ENCODE results near the gene FAM184B.

Gene FAM184B

GRCh38 chr4:17771284-17771908 lies 10.0 kb downstream of the FAM184B start:
- no peak for DNase-seq

GRCh38 chr4:17770845-17771244 lies 10.6 kb downstream of the FAM184B start:
- no peak for DNase-seq

GRCh38 chr4:17769406-17770174 lies 11.8 kb downstream of the FAM184B start:
- no peak for DNase-seq

- DNase-seq: no peak
These were observed 14.5 kb downstream of the FAM184B start for GRCh38 chr4:17766826-17767458.

DNA sequence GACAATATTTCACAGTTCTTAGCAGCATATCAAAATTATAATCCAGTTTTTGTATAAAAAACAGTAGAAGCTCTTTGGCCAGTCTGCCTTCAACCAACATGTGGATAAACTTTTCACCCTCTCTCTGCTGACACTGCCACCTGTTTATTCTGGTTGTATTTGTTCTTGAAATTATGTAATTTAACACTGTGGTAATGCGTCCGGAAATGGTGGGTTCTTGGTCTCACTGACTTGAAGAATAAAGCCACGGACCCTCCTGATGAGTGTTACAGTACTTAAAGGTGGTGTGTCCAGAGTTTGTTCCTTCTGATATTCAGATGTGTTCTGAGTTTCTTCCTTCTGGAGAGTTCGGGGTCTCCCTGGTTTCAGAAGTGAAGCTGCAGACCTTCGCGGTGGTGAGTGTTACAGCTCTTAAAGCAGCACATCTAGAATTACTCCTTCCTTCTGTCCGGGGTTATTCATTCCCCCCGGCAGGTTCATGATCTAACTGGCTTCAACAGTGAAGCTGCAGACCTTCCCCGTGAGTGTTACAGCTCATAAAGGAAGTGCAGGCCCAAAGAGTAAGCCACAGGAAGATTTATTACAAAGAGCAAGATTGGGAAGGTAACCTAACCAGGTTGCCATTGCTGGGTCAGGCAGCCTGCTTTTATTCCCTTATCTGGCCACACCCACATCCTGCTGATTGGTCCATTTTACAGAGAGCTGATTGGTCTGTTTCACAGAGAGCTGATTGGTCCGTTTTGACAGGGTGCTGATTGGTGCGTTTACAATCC lies 15.7 kb downstream of the FAM184B start:
- no peak for DNase-seq

DNA sequence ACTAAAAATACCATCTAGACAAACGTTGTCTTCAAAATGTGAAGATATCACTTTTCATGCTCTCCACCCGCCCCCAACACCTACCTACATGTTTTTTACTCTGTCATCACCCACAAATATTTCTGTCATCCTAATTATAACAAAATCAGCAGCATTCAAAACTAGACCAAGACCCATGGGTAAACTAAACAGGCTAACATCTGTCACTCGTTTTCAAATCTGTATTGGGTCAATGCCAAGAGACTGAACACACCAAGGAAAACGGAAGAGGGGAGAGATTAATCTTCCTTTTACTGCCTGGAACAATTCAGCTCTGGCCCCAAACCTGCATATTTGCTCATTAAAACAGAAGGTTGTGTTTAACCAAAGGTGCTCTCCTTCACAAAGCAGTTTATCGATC lies 17.5 kb downstream of the FAM184B start:
- no peak for DNase-seq

- DNase-seq: no peak
These were observed 18.0 kb downstream of the FAM184B start for GRCh38 chr4:17763416-17763815.

DNA sequence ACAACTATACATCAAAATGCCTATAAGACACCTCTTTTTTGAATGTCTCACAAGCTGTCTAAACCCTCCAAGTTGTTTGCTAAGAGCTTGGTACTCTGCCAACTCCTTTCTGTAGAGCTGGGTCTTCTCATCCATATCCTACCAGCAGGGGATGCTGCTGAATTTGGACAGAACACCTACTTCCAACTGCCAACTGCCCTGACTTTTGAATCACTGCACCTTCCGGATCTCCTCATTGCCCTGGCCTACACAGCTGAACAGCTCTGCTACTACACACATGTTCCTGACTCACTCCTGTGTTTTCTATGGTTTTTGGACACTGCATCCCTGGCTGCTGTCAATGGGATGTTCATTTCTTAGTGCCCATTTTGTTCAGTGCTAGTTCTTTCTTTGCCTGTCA lies 18.7 kb downstream of the FAM184B start:
- no peak for DNase-seq

DNA sequence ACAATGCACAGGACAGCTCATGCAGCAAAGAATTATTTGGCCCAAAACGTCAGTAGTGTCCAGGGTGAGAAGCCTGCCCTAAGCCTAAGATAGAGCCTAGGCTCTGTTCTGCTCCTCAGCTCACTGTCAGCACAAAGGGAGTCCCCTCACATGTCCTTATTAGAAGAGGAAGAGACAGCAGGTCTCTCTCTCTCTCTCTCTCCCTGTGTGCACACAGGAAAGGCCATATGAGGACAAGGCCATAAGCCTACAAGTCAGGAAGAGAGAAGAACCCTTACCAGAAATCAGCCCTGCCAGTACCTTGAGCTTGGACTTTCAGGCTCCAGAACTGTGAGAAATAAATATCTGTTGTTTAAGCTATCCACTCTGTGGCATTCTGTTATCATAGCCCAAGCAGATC lies 20.4 kb downstream of the FAM184B start:
- no peak for DNase-seq

DNA sequence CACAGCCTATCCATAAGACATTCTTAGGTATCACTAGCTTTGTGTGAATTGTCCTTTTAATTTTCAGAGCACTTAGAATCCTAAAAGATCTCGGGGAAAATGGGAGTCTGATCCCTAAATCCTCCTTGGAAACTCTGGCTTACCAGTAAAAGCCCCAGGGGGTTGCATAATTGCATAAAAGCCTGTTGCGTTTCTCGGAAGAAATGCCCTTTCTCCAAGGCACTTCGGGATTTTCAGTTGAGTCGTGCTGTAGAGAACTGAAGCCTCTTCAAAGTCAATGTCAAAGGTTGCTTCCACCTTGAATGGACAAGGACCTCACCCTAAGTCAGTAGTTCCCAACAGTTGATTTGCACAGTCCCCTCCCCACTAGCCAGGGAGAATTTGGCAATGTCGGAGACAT lies 20.8 kb downstream of the FAM184B start:
- no peak for DNase-seq

DNA sequence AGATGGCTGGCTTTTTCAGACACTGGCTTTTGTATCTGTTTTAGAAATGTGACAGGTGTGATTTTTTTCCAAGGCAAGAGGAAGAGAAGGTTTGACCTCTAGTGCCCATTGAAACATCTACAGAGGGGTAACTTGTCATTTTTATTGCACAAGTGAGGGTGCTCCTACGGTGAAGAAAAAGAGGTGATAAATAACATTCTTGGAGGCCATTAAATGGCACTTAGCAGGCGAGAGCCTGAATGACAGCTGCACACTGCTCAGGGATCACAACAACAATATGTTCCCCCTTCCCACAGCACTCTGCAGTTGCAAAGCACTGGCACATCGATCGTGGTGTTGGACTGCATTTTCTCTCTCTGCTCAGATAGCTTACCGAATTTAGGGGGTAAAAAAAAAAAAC lies 22.9 kb downstream of the FAM184B start:
- no peak for DNase-seq

GRCh38 chr4:17757621-17758020 lies 23.8 kb downstream of the FAM184B start:
- DNase-seq: no peak

- DNase-seq: no peak
These were observed 27.8 kb downstream of the FAM184B start for GRCh38 chr4:17753646-17754045.

DNA sequence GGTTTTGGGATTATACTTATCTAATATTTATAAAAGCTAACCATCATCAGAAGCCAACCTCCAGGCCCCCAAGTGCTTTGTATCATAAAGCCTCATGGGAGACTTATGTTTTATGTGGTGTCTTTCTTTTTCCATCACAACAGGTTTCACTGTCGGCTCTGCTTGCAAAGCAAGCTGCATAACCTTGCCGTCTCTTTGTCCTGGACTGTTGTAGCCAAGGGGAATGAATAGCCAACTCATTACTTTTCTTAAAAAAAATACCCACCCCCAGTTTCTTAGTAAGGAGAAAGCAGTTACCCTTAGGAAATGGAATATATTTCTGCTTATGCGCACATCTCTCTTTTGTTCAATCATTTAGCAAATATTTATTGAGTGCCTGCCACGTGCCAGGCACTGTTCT lies 40.7 kb downstream of the FAM184B start:
- DNase-seq: no peak

DNA sequence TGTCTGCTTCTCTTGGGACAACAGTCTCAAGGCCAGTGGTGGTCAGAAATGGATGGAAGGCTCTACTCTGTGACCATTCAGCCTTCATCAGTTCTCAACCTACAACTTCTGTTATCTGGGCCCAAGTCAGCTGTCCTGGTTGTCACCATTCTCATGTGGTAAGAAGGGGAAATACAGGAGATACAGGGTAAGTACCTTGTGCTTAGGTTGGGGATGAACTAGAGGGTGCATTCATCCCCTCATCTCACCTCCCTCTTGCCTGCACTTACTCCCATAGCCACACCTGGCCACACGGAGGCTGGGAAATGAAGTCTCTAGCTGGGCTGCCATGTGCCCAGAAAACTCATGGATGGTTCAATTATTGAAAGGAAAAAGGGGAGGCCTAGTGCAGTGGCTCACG lies 44.9 kb downstream of the FAM184B start:
- no peak for DNase-seq

DNA sequence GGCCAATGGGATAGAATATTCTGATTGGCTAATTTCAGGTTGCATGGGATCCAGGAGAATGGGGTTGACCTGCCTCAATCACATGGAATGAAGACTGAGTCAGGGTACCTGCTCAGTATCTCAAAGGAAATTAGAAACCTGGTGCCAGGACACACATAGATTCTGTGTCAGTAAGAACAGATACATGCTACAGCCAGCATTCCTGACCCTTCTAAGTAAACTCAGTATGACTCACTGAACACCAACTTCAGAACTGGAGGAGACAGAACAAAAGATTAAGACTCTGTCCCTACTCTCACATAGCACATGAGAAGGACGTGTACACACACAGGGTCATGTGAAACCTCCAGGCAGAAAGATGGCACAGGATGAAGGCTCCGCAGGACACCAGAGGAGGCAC lies 54.5 kb downstream of the FAM184B start:
- DNase-seq: no peak

DNA sequence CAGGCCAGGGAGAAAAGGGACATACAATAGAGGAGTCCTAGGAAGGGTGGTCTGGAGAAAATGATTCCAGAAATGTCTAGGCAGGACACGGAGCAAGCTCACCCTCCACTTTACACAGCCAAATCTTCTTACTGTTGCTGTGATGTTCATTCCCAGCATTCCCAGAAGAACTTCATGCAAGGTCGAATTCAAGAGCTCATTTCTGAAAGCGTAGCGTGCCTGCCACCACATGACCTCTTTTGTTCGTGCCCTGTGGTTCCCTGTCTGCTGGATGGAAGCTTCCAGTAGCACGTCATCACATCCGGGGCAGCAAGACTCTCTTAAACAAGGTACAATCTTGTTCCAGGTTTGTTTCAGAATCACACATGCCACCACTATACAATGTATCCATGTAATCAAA lies 57.8 kb downstream of the FAM184B start:
- DNase-seq: no peak

- no peak for DNase-seq
These were observed 59.1 kb downstream of the FAM184B start for GRCh38 chr4:17722356-17722700.

DNA sequence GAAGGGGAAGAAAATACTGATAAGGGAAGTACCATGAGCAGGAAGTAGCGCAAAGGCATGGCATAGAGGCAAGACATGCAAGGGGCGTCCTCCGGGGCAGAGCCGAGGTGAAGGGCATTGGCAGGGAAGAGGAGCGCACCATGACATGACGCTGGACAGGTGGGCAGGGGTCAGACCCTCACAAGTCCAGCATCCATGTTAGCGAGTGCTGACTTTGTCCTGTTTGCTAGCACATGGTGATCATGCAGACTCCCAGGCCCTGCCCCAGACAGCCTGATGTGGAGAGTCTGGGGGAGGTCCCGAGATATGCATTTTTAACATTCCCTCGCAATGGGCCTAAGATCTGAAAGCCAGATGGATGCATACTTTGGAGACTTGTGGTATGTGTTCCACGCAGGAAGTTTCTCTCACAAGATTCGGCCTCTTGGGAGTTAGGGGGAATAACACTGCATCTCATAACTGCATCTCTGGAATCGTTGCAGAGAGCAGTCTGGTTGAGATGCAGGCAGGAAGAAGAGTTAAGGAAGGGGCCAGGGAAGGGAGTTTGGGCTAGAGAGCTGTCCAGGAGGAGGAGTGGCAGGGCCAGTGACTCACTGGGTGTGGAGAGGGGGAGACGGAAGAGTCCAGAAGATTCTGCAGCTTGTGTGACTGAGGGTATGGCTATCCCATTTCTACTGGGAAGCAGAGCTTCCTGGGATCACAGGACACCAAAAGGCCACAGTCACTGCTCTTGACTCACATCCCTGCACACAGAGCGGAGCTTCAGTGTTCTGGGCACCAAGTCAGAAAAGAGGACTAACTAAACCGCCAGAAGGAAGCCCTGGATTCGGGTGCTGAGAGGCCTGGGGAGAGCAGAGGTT lies 59.7 kb downstream of the FAM184B start:
- DNase-seq: no peak

DNA sequence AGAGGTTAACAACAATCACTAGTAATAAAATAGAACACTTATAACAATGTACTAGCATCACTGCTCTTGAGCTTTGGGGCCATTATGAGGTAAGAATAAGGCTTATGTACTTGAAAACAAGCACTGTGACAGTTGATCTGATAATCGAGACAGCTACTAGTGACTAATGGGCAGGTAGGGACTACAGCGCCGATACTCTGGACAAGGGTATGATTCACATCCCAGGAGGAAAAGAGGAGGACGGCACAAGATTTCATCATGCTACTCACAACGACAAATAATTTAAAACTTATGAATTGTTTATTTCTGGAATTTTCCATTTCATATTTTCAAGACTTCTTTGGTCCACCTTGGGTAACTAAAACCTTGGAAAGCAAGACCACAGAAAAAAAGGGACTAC lies 62.3 kb downstream of the FAM184B start:
- DNase-seq: no peak

- DNase-seq: no peak
These were observed 63.0 kb downstream of the FAM184B start for GRCh38 chr4:17718471-17718870.

GRCh38 chr4:17717301-17717700 lies 64.1 kb downstream of the FAM184B start:
- DNase-seq: no peak

DNA sequence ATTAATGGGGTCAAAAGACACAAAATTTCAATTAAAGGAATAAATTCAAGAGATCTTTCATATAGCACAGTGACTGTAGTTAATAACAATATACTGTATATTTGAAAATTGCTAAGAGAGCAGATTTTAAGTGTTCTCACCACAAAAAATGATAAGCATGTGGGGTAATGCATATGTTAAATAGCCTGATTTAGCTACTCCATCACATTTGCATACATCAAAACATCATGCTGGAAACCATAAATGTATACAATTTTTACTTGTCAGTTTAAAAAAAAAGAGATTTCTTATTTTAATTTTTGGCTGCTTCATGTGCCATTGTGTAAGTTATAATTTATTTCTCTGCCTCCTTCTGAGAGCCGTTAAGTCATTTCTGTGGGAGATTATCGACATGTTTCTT lies 65.9 kb downstream of the FAM184B start:
- DNase-seq: no peak

All from NCI-H2081 treated with DMSO at 0.1 percent for 48 hours (cell line).